MM.1S (cell line): ENCODE results near the gene MEAK7.

Experiments used
- DNase-seq: peaks from one replicate; pipeline ENCODE4 v3.0.0-alpha.2; 2015
- H2AFZ ChIP-seq: fragments of 300-600 bp; sonication (generic); 2 replicates; pipeline ENCODE4 v1.6.0; 2016; ENCODE audit warnings: antibody characterized with exemption, low read length
- H3F3A ChIP-seq: fragments of 300-600 bp; sonication (generic); 2 replicates; pipeline ENCODE4 v1.6.1; 2016; ENCODE audit warnings: mild to moderate bottlenecking, antibody characterized with exemption, low read length, moderate library complexity, mixed read lengths; ENCODE audit not compliant: insufficient read depth
- H3K27ac ChIP-seq: fragments of 300-600 bp; sonication (generic); 2 replicates; pipeline ENCODE4 v1.5.1; 2016; ENCODE audit warnings: mild to moderate bottlenecking, low read length
- H3K27me3 ChIP-seq: fragments of 300-600 bp; sonication (generic); replicated peaks from 2 replicates; pipeline ENCODE4 v1.6.0; 2016; ENCODE audit warnings: low read length; ENCODE audit not compliant: insufficient read depth
- H3K36me3 ChIP-seq: fragments of 300-600 bp; sonication (generic); replicated peaks from 2 replicates; pipeline ENCODE4 v1.6.1; 2016; ENCODE audit warnings: mild to moderate bottlenecking, low read length, mixed read lengths; ENCODE audit not compliant: insufficient read depth
- H3K4me1 ChIP-seq: fragments of 300-600 bp; sonication (generic); 2 replicates; pipeline ENCODE4 v1.6.1; 2016; ENCODE audit warnings: low read length, mixed read lengths
- H3K4me2 ChIP-seq: fragments of 300-600 bp; sonication (generic); 2 replicates; pipeline ENCODE4 v1.6.0; 2016; ENCODE audit warnings: low read depth, low read length
- H3K4me3 ChIP-seq: fragments of 300-600 bp; sonication (generic); 2 replicates; pipeline ENCODE4 v1.5.1; 2016; ENCODE audit warnings: low read length, mixed read lengths
- H3K79me2 ChIP-seq: fragments of 300-600 bp; sonication (generic); 2 replicates; pipeline ENCODE4 v1.6.1; 2016; ENCODE audit warnings: mixed run types, low read length, mixed read lengths
- H3K9ac ChIP-seq: fragments of 300-600 bp; sonication (generic); 2 replicates; pipeline ENCODE4 v1.6.1; 2016; ENCODE audit warnings: low read length, mixed read lengths
- H3K9me2 ChIP-seq: fragments of 300-600 bp; sonication (generic); replicated peaks from 2 replicates; pipeline ENCODE4 v1.6.1; 2016; ENCODE audit warnings: mild to moderate bottlenecking, low read length, mixed read lengths; ENCODE audit not compliant: insufficient read depth
- H3K9me3 ChIP-seq: fragments of 300-600 bp; sonication (generic); replicated peaks from 2 replicates; pipeline ENCODE4 v1.6.1; 2016; ENCODE audit warnings: mild to moderate bottlenecking, low read length, mixed read lengths; ENCODE audit not compliant: insufficient read depth
- H4K20me1 ChIP-seq: fragments of 300-600 bp; sonication (generic); 2 replicates; pipeline ENCODE4 v1.6.1; 2016; ENCODE audit warnings: mild to moderate bottlenecking, low read length, moderate library complexity, mixed read lengths; ENCODE audit not compliant: insufficient read depth
- EZH2 ChIP-seq: fragments of 300-600 bp; sonication (generic); optimal IDR thresholded peaks from 2 replicates; pipeline ENCODE3; 2017; ENCODE audit warnings: low read depth, mild to moderate bottlenecking, antibody characterized with exemption, low read length, mixed read lengths
- EZH2phosphoT487 ChIP-seq: fragments of 300-600 bp; sonication (generic); IDR thresholded peaks from 2 replicates; pipeline ENCODE4 v1.6.1; 2018; ENCODE audit warnings: antibody characterized with exemption, low read length
- TF ChIP-seq, protein P1 (sequence below): fragments of 300-600 bp; sonication (generic); IDR thresholded peaks from 2 replicates; pipeline ENCODE4 v1.5.1; 2016; ENCODE audit warnings: antibody characterized with exemption, low read length, mixed read lengths

MEAK7 gene

DNA sequence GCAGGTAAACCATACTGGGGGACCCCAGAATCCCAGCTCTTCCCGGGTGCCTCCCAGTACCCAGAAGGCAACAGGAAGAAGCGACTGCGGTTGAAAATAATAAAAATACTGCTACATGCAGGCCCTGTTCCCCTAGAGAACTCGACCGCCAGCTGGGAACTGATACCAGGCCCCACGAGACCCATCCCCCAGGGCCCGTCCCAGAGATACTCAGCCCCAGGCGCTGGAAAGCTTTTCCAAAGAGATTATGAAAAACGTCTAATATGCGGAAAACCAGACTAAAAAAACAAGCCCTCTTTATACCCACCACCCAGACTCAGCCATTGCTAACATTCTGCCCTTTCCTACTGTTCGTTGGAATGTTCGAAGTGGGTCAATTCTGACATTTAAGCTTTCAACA, 12.9 kb upstream of the MEAK7 start:
- no peaks in the 10 kb centered on the region for H3K36me3 ChIP-seq
- peaks cover 14% of the 10 kb centered on the region for H3K4me1 ChIP-seq
- H3K4me3 ChIP-seq: no peak overlapping the region
- TF ChIP-seq, protein P1, sequence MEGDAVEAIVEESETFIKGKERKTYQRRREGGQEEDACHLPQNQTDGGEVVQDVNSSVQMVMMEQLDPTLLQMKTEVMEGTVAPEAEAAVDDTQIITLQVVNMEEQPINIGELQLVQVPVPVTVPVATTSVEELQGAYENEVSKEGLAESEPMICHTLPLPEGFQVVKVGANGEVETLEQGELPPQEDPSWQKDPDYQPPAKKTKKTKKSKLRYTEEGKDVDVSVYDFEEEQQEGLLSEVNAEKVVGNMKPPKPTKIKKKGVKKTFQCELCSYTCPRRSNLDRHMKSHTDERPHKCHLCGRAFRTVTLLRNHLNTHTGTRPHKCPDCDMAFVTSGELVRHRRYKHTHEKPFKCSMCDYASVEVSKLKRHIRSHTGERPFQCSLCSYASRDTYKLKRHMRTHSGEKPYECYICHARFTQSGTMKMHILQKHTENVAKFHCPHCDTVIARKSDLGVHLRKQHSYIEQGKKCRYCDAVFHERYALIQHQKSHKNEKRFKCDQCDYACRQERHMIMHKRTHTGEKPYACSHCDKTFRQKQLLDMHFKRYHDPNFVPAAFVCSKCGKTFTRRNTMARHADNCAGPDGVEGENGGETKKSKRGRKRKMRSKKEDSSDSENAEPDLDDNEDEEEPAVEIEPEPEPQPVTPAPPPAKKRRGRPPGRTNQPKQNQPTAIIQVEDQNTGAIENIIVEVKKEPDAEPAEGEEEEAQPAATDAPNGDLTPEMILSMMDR: no peak
- TF ChIP-seq EZH2 (no peak), EZH2phosphoT487 (no peak)
- H3F3A ChIP-seq: peaks cover 7% of the 10 kb centered on the region
- H3K9me3 ChIP-seq: no peaks in the 10 kb centered on the region
- H2AFZ ChIP-seq: no peak overlapping the region
- no peaks in the 10 kb centered on the region; the same call in 1 of the 2 replicates for H3K27me3 ChIP-seq
- H4K20me1 ChIP-seq: no peaks in the 10 kb centered on the region
- no peak overlapping the region for H3K4me2 ChIP-seq
- no peaks in the 10 kb centered on the region for H3K9me2 ChIP-seq
- no peak overlapping the region for H3K9ac ChIP-seq
- no peaks in the 10 kb centered on the region for H3K79me2 ChIP-seq
- DNase-seq: no peak
- no peak overlapping the region for H3K27ac ChIP-seq

DNA sequence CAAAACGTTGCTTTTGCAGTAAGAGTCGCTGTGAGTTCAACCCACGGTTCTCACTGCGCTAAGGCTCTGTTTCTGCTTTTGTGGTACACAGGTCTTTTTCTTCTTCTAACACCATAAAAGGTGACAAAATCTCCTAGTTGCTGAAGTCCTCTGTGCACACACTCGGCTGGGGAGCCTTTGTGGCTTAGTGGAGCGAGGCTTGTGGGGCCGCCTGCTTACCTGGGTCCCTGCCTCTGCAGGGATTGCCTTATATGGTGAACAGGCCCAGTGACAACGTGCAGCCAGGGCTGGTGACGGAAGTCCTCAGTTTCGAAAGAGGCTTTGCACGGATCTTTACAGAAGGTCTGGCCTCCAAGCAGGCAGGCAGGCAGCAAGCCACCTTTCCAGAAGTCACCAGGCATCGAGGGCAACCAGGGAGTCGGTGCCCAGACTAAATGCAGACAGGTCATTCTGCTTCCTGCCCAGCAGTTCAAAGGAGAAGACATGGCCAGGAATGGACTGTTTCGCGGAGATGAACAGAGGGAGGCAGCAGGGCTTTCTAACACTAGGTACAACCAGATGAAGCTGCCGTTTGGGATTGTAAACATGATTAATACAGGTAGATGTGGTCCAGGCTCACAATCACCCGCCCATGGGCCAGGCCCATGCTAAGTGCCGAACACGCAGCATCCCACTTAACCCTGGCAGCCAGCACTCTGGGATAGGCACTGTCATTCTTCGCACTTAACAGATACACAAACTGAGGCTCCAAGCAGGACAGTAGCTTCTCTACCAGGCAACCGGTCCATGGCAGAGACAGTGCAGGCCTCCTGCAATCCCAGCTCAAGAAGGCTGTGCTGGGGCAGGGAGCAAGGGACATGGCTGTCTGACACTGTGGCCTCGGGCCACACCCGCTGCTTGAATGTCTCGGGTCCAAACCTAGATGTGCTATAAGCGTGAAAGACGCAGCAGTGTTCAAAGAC, 10.7 kb upstream of the MEAK7 start:
- Histone ChIP-seq H3K9me2 (no peaks in the 10 kb centered on the region), H3K4me2 (peak overlapping the region; percentile 51), H3K27ac (peak overlapping the region; percentile 84), H3K27me3 (no peaks in the 10 kb centered on the region; the same call in 1 of the 2 replicates), H4K20me1 (no peaks in the 10 kb centered on the region), H3K4me1 (peaks cover 14% of the 10 kb centered on the region), H3F3A (peaks cover 7% of the 10 kb centered on the region), H3K9me3 (no peaks in the 10 kb centered on the region), H3K9ac (peak overlapping the region; percentile 46), H3K4me3 (no peak overlapping the region), H3K36me3 (no peaks in the 10 kb centered on the region), H3K79me2 (no peaks in the 10 kb centered on the region), H2AFZ (peak overlapping the region; percentile 67; the same call in 1 of the 2 replicates)
- TF ChIP-seq, protein P1: no peak
- DNase-seq: peak; percentile 85

DNA sequence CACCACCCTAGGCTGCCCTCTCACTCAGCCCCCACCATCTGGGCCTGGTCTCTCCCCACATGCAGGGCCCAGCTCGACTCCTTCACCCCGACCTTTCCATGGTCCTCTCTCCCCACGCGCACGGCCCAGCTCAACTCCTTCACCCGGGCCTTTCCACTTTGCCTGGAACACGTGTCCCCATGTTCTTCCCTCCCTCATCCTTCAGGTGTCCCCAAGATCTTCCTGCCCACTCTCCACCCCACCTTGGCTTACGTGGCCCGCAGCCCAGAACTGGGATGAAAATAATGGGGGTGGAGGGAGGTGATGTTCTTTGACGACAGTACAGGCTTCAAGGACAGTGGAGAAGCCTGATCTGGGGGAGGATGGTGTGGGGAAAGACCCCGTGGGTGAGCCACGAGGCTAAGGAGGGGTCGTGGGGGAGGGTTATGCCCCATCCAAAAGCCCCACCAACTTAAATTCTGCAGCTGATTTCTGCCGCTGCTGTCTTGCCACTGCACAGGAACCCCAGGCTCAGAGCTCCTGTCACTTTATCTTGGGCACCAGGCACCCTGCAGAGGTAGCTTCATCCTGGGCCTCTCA, 9.9 kb upstream of the MEAK7 start:
- no peak for DNase-seq
- H2AFZ ChIP-seq: peak overlapping the region; percentile 58; the same call in 1 of the 2 replicates
- H3K4me1 ChIP-seq: peaks cover 14% of the 10 kb centered on the region
- no peaks in the 10 kb centered on the region for H3K9me2 ChIP-seq
- TF ChIP-seq EZH2: no peak
- TF ChIP-seq EZH2phosphoT487: no peak
- TF ChIP-seq, protein P1: no peak
- peaks cover 7% of the 10 kb centered on the region for H3F3A ChIP-seq
- H4K20me1 ChIP-seq: no peaks in the 10 kb centered on the region
- H3K27me3 ChIP-seq: no peaks in the 10 kb centered on the region
- H3K9ac ChIP-seq: peak overlapping the region; percentile 46
- H3K79me2 ChIP-seq: no peaks in the 10 kb centered on the region
- H3K36me3 ChIP-seq: no peaks in the 10 kb centered on the region
- H3K4me3 ChIP-seq: no peak overlapping the region
- H3K27ac ChIP-seq: peak overlapping the region; percentile 84
- H3K4me2 ChIP-seq: peak overlapping the region; percentile 51
- no peaks in the 10 kb centered on the region for H3K9me3 ChIP-seq
